RWPE2 (cell line): ENCODE results near the gene RBKS.

Source experiments
- ATAC-seq: fragments of 200-7000 bp; cut with Tn5 transposase; 3 replicates; pipeline ENCODE4 v1.9.1; 2021; ENCODE audit warnings: low read depth
- DNase-seq: peaks from one replicate; pipeline ENCODE4 v3.0.0-alpha.2; 2020; ENCODE audit warnings: low spot score
- H3K27ac ChIP-seq: fragments of 450-650 bp; 2 replicates; pipeline ENCODE4 v1.5.1; 2017; ENCODE audit warnings: mild to moderate bottlenecking; ENCODE audit not compliant: poor library complexity, severe bottlenecking
- H3K27me3 ChIP-seq: fragments of 250-450 bp; sonication (Bioruptor Pico); 2 replicates; pipeline ENCODE4 v1.5.1; 2021; ENCODE audit warnings: mild to moderate bottlenecking, moderate library complexity; ENCODE audit not compliant: insufficient read depth, poor library complexity, severe bottlenecking
- H3K36me3 ChIP-seq: fragments of 250-450 bp; sonication (Bioruptor Pico); 2 replicates; pipeline ENCODE4 v1.5.1; 2020; ENCODE audit warnings: low read depth, mild to moderate bottlenecking, moderate library complexity
- H3K4me1 ChIP-seq: fragments of 250-450 bp; sonication (Bioruptor Pico); 2 replicates; pipeline ENCODE4 v1.5.1; 2021; ENCODE audit warnings: mild to moderate bottlenecking, moderate library complexity; ENCODE audit not compliant: insufficient read depth, poor library complexity, severe bottlenecking
- H3K4me3 ChIP-seq: fragments of 250-450 bp; sonication (Bioruptor Pico); 2 replicates; pipeline ENCODE4 v1.5.1; 2021; ENCODE audit warnings: mild to moderate bottlenecking, moderate library complexity; ENCODE audit not compliant: severe bottlenecking
- H3K9me3 ChIP-seq: fragments of 250-450 bp; sonication (Bioruptor Pico); 2 replicates; pipeline ENCODE4 v1.5.1; 2021; ENCODE audit warnings: mild to moderate bottlenecking, moderate library complexity; ENCODE audit not compliant: severe bottlenecking
- CTCF ChIP-seq: fragments of 450-650 bp; IDR thresholded peaks from one replicate; pipeline ENCODE4 v1.5.1; 2017; ENCODE audit warnings: mild to moderate bottlenecking, moderate library complexity; ENCODE audit not compliant: poor library complexity, severe bottlenecking

RBKS gene

DNA sequence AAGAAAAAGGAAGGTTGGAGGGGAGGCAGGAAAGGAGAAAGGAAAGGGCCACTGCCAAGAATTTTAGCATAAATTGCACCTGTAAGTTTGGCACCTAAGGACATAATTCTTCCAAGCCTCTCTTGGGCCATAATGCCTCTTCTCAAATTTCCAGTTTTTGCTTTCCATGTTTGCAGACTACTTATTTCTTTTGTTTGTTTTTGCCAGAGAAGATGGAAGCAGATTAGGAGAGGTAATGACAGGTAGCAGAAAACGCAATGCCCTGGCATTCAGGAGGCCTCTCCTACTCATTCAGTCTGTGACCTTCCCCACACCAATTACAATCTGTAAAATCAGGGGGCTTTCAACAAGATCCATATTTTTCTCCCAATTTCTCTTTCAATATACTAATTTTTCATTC lies 61.9 kb downstream of the RBKS start:
- Histone ChIP-seq H3K4me3 (no peak overlapping the region), H3K4me1 (peaks cover 4% of the 10 kb centered on the region), H3K27ac (no peak overlapping the region), H3K27me3 (no peaks in the 10 kb centered on the region), H3K9me3 (no peaks in the 10 kb centered on the region), H3K36me3 (no peaks in the 10 kb centered on the region)
- TF ChIP-seq CTCF: no peak
- DNase-seq (no peak), ATAC-seq (no peak)

DNA sequence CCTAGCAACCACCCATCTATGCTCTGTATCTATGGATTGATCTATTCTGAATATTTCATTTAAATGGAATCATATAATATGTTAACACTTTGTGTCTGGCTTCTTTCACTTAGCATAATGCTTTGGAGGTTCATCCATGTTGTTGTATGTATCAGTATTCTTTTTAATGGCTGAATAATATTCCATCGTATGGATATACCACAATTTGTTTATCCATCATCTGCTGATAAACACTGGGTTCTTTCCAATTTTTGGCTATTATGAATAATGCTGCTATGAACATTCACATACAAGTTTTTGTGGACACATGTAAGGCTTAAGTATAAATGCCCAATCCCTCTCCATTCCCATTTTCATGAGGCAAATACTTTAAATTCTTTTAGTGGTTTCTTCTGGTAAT lies 65.8 kb downstream of the RBKS start:
- Histone ChIP-seq H3K4me1 (no peaks in the 10 kb centered on the region), H3K36me3 (no peaks in the 10 kb centered on the region), H3K27me3 (no peaks in the 10 kb centered on the region), H3K9me3 (no peaks in the 10 kb centered on the region), H3K4me3 (no peak overlapping the region), H3K27ac (no peak overlapping the region)
- ATAC-seq (no peak), DNase-seq (no peak)
- TF ChIP-seq CTCF: no peak

- no peak for ATAC-seq
- no peaks in the 10 kb centered on the region for H3K9me3 ChIP-seq
- no peak for DNase-seq
- H3K27me3 ChIP-seq: no peaks in the 10 kb centered on the region
- H3K27ac ChIP-seq: no peak overlapping the region
- no peaks in the 10 kb centered on the region for H3K36me3 ChIP-seq
- no peak for TF ChIP-seq CTCF
- no peaks in the 10 kb centered on the region for H3K4me1 ChIP-seq
- H3K4me3 ChIP-seq: no peak overlapping the region
Measured at GRCh38 chr2:27823569-27823968, 66.6 kb downstream of the RBKS start.

DNA sequence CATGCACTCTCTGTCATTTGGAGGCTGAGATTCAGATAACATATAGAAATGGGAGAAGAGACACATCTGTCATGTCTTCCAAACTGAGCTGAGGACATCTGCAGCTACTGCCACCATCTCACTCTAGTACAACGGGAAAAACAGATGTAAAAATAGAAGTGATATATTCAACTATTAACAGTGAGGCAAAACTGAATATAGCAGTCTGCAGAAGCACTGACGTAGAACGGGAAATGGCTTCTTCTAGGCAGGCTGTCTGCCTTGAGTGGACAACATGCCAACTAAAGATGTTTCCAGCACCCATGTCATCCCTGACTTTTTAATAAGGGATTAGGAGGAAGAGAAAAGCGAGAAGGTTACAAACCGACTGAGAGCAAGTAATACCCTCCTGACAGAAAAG lies 67.1 kb downstream of the RBKS start:
- Histone ChIP-seq H3K36me3 (no peaks in the 10 kb centered on the region), H3K27me3 (no peaks in the 10 kb centered on the region), H3K27ac (no peak overlapping the region), H3K9me3 (no peaks in the 10 kb centered on the region), H3K4me1 (no peaks in the 10 kb centered on the region), H3K4me3 (no peak overlapping the region)
- no peak for DNase-seq
- TF ChIP-seq CTCF: no peak
- no peak for ATAC-seq

- DNase-seq (no peak), ATAC-seq (no peak)
- H3K27ac ChIP-seq: no peak overlapping the region
- H3K36me3 ChIP-seq: no peaks in the 10 kb centered on the region
- TF ChIP-seq CTCF: no peak
- H3K27me3 ChIP-seq: no peaks in the 10 kb centered on the region
- no peak overlapping the region for H3K4me3 ChIP-seq
- H3K4me1 ChIP-seq: no peaks in the 10 kb centered on the region
- H3K9me3 ChIP-seq: no peaks in the 10 kb centered on the region
Measured at GRCh38 chr2:27822049-27822448, 68.1 kb downstream of the RBKS start.
